SIG-M5 treated with dmso at 0.1 percent for 504 hours (cell line): ENCODE data around the gene IRF2BPL.
"Not testable (repeated sequence)": the region's sequence is repeated elsewhere in the genome, so short reads cannot be mapped to it uniquely, and the experiment has no call there.

ENCODE experiments used
- DNase-seq: peaks from one replicate; lab custom pipeline; 2025; ENCODE audit not compliant: unreplicated experiment; lab: John Stamatoyannopoulos, UW

Gene IRF2BPL

DNA sequence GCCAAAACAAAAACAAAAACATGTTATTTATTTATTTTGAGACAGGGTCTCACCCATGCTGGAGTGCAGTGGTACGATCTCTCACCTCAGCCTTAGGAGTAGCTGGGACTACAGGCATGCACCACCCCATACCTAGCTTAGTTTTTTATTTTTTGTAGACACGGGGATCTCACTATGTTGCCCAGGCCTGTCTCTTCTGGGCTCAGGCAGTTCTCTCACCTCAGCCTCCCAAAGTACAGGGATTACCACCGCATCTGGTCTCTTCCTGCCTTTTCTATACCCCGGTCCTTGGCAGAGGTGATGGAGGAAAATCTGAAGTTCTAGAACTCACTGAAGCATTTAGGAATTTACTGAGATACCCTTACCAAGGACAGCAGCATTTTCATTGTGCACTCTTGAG is 6.8 kb upstream of the IRF2BPL start:
- DNase-seq: no peak

DNA sequence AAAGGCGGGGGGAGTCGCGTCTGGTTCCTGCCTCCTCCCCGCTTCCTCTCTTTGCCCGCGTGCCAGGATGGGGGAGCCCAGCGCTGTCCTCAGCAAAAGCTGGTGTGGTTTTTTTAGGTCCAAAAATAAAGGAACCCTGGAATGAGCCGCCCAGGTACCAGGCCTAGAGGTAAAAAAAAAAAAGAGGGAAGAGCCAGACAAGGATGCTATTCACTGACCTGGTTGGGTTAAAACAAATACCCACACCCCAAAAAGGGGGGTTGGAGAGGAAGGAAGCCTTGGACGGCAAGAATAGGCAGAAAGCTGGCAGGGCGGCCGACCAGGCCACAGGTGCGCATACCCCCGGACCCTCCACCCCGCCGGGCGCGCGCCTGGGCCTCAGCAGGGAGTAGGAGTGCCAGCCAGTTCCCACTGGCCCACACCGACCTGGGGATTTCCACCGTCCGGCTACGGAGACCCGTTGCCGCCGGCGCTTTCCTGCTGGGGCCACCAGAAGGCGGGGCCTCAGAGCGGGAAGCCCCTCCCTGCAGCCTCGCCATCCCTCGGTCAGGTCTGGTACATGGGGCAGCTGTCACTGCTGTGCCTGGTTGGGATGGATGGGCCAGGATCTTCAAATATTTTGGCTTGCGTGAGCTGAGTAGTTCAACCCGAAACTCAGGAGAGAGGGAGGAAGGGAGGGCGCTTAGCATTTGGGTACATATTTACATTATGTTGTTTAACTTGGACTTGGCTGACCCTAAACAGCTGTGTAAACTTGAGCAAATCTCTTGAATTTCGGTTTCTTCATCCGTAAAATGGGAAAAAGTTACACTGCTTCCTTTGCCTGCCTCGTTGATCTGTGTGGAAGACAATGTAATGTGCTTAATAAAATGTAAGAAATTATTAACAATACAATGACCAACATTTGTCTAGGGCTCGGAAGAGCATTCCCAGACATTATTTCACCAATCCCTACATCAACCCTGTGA is 5.4 kb upstream of the IRF2BPL start:
- peak; percentile 64 for DNase-seq

DNA sequence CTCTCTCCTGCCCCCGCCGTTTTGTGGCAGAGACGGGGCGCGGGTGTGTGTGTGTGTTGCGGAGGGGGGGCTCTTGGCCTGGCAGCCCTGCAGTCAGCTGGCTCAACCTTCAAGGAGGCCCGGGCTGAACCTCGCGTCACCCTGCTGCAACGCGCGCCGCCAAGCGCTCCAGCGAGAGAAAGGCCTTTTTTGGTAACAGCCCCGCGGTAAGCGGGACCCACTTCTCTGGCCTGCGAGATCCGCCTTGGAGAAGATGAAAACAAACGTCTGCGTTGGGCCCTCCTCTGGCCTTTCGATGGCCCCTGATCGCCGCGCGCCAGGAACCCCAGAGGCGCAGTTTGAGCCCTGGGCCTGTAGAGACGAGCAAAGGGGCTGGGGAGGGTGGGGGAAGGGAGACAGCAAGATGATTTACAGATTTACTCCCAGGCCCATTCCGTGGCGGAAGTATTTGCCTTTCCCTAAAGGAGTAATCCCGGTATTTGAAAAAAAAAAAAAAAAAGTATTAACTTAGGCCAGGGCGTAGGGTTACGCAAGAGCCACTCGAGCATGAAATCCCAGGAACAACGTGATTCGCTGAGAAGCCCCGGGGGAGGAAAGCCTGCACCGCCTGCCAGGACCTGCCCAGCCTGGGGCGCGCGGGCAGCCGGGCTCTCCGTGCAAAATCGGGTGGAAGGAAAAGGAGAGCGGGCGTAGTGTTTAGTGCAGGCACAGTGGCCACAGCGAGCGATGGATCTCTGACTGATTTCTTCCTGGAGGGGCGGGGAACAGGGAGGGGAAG is 4.5 kb upstream of the IRF2BPL start:
- peak; percentile 86 for DNase-seq

DNA sequence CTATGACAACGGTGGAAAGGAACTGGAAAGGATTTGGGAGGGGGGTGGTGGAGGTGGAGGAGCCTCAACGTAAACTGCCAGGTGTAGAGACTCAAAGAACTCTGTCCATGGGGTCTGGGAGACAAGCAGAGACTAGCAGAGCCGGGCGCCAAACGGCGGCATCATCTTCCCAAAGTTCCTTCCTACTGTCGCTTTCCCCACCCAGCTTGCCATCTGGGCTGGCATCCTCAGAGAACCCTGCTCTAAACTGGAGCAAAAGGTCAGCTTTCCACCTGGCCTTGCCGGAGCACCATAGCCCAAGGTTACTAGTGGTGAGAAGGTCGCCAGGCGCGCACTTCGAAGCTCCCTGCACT is 4.0 kb upstream of the IRF2BPL start:
- DNase-seq: no peak

DNA sequence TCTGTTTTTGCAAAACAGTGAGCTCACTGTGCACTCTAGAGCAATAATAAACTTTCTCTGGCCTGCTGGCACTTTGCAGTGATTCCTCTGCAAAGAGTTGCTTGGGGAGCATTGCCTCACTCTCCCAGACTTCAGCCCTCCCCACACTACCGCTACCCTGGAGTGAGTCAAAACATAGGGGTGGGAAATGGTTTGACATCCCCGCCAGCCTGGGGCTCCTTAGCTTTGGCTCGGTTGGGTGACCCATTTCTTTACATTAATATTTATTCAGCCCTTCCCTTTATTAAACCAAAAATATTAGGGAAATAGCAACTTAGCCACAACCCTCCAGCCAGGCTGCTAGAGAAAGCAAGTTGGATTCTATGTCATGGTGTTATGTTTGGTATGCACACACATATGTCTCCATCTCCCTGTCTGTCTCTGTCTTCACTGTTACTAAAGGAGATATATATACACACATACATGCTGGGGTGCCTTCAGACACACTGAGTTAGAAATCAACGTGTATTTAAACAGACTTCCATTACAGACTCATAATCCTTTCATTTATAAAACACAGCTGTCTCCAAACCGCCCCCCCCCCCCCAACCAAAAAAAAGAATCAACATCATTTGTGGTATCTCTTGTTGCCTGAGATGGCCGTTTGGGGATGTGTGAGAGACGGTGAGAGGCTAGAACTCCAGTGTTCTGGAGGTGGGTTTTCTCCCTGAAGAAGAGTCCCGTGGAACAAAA is 3.4 kb upstream of the IRF2BPL start:
- no peak for DNase-seq

DNA sequence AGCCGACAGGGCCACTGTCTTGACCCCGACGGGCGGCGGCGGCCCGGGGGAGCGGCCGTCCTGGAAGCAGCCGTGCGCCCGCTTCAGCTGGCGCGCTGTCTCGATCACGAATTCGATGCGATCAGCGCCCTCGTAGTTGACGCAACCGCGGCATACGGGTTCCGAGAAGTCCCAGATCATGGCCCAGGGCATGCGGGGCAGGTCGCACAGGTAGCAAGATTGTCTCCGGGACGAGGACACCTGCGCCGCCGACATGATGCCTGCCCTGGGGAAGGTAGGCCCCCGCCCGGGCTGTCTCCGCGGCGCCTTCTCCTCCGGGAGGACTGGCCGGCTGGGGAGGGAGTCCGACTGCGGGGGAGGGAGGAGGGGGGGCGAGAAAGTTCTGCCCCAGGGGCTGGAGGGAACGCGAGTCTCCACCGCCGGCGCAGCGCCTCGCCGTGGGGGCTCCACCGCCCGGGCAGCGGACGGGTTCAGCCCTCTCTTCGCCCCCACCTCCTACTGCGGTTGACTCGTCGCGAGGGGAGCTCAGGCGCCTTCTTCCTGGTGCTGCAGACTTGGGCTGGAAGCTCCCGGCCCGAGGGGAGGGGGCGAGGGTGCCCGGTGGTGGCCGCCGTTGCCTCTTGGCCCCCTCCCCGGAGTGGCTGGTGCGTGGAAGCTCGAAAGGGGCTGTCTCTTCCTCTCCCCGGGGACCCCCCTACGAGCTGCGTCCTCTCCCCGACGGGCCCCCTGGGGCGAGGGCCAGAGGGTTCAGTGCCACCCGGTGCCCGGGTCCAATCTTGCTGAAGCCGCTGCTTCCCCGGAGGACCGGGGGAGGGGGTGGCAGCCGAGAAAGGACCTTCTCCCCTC is 747 bp downstream of the IRF2BPL start:
- peak; percentile 45 for DNase-seq

DNA sequence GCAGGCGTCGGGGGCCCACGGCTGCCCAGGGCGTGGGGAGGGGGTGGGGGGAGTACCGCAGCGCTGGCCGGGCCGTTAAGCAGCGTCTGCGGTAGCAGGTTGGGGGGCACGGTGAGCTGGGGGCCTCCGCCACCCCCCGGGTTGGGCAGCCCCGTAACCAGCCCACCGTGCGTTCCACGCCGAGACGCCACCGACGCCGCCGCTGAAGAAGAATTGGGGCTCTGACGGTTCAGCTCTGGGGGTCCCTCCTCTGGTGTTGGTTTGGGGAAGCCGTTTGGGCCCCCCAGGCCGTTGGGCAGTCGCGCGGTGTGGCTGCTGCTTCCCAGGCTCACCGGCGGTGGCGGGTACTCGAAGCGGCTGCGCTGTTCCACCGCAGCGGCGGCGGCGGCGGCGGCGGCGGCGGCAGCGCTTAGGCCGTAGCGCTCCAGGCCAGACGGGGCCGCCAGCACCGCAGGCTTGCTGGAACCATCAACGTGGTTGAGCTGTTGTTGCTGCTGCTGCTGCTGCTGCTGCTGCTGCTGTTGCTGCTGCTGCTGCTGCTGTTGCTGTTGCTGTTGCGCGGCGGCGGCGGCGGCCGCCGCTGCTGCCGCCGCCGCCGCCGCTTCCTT is 1.5 kb downstream of the IRF2BPL start:
- no peak for DNase-seq

DNA sequence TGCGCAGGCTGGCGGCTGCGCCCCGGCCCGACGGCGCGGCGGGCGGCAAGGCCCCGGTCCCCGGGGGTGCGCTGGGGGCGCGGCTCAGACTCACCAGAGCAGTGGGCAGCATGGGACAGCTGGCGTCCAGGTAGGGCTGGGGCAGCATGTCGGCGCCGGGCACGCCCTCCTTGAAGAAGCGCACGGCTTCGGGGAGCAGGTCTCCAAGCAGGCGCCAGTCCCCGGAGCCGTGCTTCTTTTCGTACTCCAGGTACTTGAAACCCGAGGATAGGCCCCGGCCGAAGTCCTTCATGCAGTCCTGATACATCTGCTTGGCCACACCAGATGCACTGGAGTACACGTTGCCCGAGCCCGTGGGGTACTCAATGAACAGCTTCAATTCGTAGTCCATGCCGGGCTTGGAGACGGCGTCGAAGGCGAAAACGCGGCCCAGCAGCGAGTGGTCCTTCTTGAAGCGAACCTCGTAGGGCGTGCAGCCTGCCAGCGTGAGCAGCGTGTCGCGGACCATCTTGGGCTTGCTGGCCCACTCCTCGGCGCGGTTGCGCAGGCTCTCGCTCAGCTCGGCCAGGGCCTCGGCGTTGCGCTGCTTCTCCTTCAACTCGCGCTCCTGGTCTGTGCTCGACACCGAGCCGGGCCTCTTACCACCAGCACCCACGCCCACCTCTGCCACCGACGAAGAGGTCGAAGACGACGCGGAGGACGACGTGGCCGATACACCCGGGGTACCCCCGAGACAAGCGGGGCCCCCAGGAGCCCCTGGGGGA is 2.2 kb downstream of the IRF2BPL start:
- no peak for DNase-seq

DNA sequence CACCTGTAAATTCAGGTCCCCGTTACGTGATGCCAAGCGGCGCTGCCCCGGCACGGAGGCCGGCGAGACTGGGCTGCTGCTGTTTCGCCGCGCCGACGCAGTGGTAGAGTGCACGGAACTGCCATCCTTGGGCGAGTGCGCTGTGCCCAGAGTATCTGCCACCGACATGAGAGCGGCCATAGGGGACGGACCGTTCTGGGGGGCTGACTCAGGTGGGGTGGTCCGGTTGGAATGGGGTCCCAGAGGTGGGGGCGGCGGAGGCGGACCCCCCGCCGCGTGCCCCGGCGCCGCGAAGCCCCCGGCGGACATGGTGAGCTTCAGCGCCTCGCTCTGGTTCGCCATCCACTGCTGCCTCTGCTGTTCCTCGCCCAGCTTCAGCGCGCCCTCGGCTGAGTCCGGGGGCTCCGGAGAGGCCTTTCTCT is 2.8 kb downstream of the IRF2BPL start:
- DNase-seq: no peak

DNA sequence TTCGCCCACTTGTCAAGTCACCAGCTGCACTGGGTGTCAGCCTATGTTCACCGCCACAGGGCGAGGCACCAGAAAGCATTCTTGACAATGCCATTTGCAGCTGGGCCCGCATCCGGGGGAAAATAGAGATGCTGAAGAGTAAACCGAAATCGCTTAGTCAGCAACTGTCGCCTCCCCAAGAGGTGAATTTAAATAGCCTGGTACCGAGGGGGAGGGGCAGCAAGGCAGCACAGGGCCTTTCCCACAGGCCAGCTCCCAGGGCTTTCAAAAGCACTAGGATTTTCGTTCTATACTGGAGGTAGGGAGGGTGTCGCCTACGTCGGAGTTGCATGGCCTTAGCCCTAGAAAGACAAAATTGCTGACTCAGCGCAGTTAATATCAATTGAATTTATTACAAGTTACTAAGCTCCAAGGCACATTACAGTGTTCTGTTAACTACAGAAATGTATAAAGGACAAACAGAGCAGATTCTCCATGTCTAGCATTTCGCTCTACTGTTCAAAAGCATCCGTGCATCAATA is 4.3 kb downstream of the IRF2BPL start:
- DNase-seq: no peak

DNA sequence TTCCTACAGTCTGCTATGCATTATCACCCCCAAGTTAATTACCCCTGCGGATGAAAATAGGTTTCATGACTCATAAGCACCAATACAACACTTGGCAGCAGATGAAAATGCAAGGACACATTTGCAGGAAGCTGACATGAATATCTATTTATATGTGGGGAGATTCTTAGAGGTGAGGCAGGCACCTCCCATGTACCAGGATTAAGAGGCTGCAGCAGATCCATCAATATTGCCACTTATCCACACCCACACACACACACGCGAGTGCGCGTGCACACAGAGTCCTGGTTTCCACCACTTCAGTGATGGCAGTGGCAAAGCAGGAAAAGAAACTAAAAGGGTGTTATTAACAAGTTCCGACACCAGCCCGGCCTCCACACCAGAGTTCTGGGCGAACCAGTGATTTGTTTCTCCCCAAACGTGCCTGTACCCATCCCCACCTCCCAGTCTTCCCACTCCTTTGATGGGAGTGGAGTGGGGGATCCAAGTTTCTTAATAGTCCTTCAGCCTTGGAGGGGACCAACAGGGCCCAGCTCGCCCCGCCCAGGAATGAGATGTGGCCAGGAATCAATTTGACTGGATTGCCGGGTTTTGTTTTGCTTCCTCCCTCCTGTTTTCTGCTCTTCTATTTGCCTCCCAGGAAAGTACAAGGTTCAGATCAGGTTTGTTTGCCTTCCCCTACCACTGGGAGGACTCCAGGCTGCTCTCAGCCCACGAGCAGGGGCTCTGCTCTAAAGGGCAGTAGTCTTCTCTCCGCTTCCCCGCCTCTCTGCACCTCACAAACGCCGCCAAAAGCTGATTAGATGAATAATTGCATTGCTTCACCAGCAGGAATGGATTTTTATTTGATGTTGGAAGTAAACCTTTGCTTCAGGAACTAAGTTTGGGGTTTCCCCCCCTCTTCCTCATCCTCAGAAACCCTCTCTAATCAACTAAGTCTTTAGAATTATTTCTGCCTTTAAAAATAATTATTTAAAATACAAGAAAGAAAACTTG is 5.2 kb downstream of the IRF2BPL start:
- no peak for DNase-seq

DNA sequence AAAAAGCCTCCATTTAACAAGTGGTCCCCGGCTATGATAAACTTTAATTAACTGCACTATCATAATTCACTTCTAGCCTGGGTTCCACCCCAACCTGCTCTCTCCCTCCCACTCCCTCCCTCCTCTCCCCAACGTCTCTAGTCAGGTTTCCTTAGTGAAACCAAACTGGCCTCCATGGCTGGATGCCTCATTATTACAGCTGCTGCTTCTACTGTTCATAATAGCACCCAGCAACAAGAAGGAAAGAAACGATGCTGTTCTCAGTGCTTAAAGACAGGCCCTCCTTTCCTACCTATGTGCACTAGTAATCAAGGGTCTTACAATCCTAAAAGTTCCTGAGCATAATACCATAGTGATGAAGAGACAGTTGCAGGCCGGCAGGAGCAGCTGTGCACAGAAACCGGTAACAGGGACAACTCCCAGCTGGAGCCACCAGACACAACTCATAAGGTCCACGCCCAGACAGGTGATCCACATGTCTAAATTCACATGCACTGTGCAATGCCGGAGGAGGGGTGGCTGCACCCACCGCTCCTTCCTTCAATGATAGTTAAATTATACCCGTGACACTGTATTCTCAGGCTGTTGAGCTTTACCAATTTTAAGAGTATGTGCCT is 6.2 kb downstream of the IRF2BPL start:
- DNase-seq: no peak

DNA sequence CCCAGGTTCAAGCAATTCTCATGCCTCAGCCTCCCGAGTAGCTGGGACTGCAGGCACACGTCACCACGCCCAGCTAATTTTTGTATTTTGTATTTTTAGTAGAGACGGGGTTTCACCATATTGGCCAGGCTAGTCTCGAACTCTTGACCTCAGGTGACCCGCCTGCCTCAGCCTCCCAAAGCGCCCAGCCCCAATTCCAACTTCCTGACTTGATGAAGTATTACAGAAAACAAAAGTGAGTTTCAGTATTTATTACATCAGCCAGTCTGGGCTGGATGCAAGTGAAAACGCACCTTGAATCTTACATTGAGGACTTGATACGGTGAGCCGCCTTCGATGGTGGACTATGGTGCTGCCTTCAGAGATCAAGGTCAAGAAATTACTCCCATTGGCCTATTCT is 7.1 kb downstream of the IRF2BPL start:
- not testable (repeated sequence) for DNase-seq

DNA sequence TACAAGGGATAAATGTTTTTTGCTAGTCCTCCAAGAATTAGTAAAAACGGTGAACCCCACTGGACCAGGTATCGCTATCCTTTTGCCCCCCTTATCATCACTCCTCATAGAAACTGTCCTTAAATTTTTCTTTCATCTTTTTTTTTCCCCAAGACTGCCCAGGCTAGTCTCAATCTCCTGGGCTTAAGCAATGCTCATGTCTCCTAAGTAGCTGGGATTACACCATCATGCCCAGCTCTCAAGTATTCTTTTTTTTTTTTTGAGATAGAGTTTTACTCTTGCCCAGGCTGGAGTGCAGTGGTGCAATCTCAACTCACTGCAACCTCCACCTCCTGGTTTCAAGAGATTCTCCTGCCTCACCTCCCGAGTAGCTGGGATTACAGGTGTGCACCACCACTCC is 9.7 kb downstream of the IRF2BPL start:
- DNase-seq: no peak

DNA sequence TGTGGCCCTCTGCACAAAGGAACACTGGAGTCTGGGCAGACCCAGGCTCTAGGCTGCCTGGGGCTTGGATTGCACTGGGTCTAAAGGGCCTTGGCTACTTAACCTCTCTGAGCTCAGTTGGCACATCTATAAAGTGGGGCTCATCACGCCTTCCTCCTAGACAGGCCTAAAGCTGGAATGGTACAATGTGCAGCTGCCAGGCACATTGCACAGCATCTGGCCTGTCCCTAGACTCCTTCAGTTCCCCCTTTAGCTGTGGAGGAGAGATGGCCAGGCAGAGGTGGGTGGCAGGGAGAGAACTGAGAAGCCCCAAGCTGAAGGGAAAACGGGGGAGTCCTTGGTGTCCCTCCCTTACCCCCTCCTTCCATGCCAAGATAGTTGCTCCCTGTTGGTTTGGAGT is 10.8 kb downstream of the IRF2BPL start:
- no peak for DNase-seq

DNA sequence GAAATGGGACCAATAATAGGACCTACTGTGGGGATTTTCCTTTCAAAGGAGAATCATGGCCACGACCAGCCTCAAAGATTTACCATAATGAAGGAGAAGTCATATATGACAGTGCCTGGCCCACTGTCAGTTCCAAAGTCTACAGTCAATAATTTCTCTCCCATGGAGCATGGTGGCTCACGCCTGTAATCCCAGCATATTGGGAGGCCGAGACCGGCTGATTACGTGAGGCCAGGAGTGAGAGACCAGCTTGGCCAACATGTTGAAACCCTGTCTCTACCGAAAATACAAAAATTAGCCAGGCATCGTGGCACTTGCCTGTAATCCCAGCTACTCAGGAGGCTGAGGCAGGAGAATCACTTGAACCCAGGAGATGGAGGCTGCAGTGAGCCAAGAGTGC is 13.8 kb downstream of the IRF2BPL start:
- DNase-seq: no peak

DNA sequence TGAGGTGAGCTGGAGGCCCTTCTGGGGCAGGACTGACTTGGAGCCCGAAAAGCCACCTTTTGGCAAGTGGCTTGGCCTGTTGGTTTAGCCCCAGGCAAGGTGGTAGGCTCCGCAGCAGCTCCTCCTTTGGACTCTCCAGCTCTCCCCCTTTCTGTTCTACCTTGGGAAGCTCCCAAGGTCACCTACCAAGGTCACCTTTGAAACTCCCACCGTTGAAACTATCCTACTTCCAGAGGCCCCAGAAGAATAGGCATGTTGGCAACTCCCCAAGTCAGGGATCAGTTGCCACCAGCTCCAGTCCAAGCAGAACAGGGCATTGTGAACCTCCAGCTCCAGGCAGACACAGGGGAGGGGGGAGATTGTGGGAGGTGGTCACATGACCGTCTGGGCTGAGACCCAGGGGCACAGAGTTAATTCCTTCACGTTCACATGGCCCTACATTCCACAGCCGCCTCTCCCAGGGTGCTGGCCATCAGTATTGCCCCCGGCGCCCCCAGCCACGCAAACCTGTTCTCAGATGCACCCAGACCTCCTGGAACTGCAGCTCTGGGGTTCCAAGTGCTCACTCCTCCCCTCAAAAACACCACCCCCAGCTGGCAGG is 14.4 kb downstream of the IRF2BPL start:
- no peak for DNase-seq
